NCI-H1436 (cell line): Measurements from ENCODE around the gene FEV.

ENCODE experiments used
- DNase-seq: peaks from one replicate; lab custom pipeline; 2025; lab: John Stamatoyannopoulos, UW

Gene FEV

DNA sequence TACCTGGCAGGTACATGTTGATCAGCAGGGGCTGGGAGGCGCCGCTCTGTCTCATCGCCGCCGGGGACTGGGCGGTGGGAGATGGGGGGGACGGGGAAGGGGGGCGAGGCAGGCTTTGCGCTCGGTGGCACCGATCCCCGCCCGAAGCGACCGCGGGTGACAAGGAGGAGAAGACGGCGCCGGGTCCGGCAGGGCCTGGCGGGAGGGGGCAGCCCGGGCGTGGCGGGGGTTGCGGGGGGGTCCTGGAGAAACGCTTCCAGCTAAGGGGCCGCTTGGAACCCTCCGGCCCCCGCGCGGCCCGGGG is at the start of gene FEV:
Gene FEV, minus strand, starts transcription at position 164 of the 304 bp plus-strand sequence. Its CDS starts 109 bp downstream, at position 55.
- no peak for DNase-seq

DNA sequence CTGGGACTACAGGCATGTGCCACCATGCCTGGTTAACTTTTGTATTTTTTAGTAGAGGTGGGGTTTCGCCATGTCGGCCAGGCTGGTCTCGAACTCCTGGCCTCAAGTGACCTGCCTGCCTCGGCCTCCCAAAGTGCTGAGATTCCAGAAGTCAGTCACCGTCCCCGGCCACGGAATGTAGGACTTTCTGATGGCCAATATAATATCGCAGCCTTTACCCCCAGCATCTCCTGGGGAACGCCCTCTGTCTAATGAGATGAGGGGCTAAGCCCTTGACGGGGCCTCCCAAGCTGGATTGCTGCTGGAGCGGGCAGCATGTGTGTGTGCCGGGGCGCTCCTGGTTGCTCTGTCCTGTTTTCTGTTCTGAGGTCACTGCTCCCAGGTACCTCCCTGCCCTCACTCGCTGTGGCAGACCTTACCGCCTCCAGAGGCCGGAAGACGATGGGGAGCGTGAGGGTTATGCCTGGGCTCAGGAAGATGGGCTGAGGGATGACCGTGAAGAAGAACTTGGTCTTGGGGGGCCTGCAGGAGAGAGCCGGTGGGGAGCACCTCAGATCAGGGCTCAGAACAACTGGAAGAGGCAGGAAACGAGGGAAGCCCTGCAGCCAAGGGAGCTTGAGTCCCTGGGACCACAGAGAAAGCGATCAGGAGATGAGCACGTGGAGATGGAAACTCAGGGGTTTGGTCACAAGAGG is 47.2 kb upstream of the FEV start:
- no peak for DNase-seq

DNA sequence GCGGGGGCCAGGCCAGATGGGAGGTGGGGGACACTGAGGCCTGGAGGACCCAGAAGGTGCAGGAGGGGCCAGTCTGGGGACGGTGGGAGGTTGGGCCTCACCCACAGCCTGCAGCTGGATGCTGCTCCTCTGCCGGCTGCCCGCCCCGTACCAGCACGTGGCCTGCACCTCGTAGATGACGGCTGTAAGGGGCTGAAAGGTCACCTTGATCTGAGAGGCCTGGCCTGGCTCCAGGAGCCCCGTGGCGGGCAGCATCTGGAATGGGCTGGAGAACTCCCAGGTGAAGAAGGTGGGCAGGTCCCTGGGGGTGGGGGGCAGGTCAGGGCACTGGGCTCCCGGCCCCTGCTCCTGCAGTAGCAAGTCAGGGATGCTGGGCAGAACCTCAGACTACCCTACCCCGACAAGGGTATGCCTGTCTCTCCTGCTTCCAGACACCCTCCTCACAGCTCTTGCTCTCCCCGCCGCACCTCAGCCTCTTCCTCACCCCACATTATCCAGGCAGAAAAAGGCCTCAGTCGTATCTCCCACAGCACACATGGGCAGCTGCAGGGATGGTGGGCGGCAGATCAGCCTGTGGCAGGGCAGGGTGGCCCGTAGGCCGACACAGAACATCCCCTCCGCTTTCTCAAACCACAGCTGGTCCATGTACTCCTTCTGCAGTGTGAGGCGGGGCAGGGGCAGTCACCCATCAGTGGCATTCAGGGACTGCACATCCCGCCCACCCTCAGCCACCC is 46.2 kb upstream of the FEV start:
- no peak for DNase-seq

- no peak for DNase-seq
Measured at GRCh38 chr2:219030177-219030940, 45.4 kb upstream of the FEV start.

GRCh38 chr2:219029829-219030165 is 44.8 kb upstream of the FEV start:
- peak; percentile 76 for DNase-seq

DNA sequence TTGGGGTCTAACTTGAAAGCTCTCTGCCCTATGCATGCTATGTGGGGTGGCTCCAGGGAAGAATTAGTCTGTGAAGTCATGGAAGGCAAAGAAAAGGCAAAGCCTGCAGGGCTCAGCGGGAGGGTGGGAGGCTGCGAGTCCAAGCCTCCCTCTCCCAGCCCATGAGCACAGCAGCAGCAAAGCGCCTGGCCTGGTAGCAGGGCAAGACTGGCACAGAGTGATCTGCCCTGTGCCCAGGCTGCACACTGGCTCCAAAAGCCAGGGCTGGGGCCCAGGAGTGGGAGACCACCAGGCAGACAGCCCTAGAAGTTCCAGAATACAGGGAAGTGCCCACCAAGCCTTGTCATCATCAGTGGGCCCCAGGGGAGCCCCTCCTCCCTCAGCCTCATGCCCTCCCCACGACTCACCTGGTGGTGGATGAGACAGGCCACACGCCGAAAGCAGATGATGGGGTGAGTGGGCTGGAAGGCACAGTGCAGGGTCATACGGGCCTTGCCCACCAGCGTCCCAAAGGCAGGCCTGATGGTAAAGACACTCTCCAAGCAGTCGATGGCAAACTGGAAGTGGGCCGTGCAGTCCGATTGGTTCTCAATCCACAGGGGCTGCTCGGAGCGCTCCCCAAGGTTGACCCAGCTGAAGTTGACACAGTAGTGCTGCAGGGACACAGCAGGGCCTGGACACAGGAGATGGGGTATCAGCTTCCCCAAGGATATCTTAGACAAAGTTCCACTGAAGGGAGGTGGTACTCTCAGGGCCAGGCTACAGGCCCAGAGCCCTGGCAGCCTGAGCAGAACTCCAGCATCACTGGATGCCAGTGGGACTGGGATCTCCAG is 44.2 kb upstream of the FEV start:
- DNase-seq: no peak

- DNase-seq: no peak
Measured at GRCh38 chr2:219028141-219028540, 43.2 kb upstream of the FEV start.

- no peak for DNase-seq
Measured at GRCh38 chr2:219027511-219028055, 42.6 kb upstream of the FEV start.

DNA sequence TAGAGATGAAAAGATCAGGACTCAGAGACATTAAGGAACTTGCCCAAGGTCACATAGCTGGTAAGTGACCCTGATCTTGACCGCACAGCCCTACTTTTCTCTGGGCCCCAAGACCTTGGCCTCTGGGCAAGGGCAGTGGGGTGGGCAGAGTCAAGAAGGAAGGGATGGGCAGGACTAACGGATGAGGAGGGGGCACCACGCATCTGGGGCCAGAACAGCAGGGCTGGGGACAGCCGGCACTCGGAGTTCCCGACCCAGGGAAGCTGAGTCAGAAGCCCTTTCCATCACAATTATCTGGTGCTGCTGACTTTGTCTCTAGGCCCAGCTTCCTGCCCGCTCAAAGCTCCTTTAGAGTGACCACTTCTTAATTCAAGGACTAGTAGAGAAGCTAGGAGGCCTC is 42.0 kb upstream of the FEV start:
- no peak for DNase-seq

DNA sequence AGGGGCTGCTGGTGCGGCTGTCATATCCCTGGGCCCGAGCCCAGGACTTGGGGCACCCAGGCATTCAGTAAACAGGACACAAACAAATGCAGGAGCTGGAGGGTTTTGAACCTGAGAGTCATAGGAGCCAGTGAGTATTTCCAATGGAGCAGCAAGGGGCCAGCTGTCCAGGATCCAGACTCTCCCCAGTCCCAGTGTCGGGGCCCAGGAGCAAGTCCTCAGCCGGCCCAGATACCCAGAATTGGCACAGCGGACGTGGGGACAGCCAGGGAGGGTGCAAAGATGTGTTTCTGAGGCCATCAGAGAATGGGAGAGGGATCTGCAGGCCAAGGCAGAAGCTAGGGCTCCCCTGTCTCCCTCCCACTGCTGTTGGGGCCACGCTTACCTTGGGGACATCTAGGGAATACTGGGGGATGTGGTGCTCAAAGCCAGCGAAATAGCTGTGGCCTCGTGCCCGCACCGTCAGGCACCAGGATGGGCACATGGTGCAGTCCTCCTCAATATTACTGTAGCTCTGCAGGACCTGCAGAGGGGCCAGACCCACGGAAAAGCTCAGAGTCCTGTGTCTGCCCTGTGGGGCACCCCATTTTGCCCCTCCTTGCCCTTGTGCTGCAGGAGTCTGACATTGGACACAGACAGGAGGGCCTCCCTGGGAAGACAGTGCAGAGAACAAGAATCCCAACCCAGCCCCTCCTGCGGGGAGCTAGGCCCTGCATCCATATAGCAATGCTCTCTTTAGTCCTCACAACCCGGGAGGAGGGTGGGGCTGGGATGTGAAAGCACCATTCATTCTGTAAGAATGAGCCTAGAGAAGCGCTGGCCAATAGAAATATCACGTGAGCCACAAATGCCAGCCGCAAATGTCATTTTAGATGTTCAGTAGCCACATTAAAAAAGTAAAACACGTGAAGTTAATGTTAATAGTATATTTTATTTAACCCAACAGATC is 40.9 kb upstream of the FEV start:
- DNase-seq: no peak

GRCh38 chr2:219024059-219024458 is 39.1 kb upstream of the FEV start:
- no peak for DNase-seq

- no peak for DNase-seq
Measured at GRCh38 chr2:219023045-219023605, 38.1 kb upstream of the FEV start.

- DNase-seq: no peak
Measured at GRCh38 chr2:219022616-219023015, 37.6 kb upstream of the FEV start.

- DNase-seq: no peak
Measured at GRCh38 chr2:219022041-219022440, 37.1 kb upstream of the FEV start.

DNA sequence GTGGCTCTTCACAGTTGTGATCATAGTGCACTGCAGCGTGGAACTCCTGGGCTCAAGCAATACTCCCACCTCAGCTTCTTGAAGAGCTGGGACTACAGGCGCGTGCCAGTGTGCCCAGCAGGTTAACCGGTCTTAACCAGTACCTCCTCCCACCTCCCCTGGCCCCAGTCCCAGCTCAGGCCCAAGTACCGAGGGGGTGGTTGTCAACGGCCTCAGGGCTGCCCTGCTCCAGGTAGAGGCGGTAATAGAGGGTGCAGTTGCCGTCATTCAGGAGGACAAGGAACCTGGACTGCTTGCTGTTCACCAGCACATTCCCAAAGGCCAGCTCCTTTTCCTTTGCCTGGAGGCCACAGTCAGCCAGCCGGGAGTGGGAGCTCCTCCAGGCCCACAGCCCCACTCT is 36.6 kb upstream of the FEV start:
- no peak for DNase-seq

DNA sequence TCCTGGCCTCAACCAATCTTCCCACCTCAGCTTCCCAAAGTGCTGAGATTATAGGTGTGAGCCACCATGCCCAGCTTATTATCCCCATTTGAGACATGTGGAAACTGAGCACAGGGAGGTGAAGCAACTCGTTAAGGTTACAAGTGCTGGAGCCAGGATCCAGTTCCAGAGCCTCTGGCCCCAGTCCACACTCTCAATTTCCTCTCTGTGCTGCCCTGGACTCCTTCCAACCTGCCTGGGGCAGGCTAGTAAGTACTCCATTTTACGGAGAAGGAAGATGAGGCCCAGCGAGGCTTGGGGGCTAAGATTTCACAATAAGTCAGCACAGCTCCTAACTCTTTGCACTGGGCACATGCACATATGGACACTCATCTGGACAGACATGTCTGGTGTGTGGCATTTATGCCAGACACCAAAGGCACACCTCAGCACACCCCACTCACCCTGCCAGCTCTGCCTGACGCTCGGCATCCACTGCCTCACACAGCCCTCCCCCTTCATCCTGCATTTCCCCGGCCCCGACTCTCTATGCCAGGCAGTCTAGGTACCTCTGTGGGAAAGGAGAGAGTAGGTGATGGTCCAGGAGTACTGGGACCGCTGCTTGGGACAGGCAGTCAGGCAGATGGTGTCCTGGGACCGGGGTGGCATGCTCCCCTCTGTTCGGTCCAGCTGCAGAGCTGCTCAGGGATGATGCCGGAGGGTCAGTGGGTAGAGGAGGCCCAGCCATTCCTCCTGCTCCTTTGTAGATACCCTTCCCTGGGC is 35.8 kb upstream of the FEV start:
- DNase-seq: no peak

GRCh38 chr2:219019436-219019835 is 34.5 kb upstream of the FEV start:
- no peak for DNase-seq

DNA sequence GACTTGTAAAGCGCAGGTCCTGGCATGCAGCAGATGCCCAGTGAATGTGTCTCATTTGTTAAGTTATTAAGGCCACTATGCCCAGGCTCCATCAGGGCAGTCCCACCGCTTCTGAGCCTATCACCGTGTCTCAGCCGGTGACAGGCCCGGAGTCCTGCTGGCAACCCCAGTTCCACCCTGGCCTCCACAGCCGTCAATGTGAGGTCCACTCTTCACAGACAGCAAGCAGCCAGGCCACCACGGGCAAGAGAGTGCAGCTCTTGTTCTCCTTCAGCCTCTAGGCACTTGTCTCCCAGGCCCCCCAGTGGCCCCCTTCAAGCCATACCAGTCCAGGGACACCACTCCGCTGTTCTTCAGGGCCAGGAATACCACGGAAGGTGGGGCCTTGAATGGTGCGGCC is 33.7 kb upstream of the FEV start:
- DNase-seq: no peak

- no peak for DNase-seq
Measured at GRCh38 chr2:219018286-219018685, 33.3 kb upstream of the FEV start.
